GM12878 (cell line): ENCODE results near the gene SREK1. TPM values are rescaled to one million over a fixed set of nuclear protein-coding genes. Genes with fewer than 3 reads are reported as not detected.

Experiments used
- DPF2 ChIP-seq: fragments of 450-650 bp; IDR thresholded peaks from 2 replicates; pipeline ENCODE4 v1.6.1; 2017; ENCODE audit warnings: mild to moderate bottlenecking
- ESRRA ChIP-seq: IDR thresholded peaks from 2 replicates; pipeline ENCODE4 v1.6.1; 2012; ENCODE audit warnings: mild to moderate bottlenecking, low read length, improper control_type of control experiment
- FOS ChIP-seq: IDR thresholded peaks from 3 replicates; pipeline ENCODE4 v1.6.1; 2011; ENCODE audit warnings: borderline replicate concordance; ENCODE audit not compliant: insufficient read length; ENCODE audit errors: extremely low read depth
- FOXK2 ChIP-seq: fragments of 450-650 bp; IDR thresholded peaks from 2 replicates; pipeline ENCODE4 v1.6.1; 2017; ENCODE audit warnings: mild to moderate bottlenecking, moderate library complexity
- GABPA ChIP-seq: IDR thresholded peaks from 2 replicates; pipeline ENCODE4 v1.6.1; 2014; ENCODE audit warnings: antibody characterized with exemption, low read depth, mild to moderate bottlenecking, inconsistent platforms
- JUNB ChIP-seq: IDR thresholded peaks from 2 replicates; pipeline ENCODE4 v1.6.1; 2016; ENCODE audit warnings: antibody characterized with exemption, mild to moderate bottlenecking
- MYC ChIP-seq: IDR thresholded peaks from 2 replicates; pipeline ENCODE4 v1.6.1; 2011; ENCODE audit warnings: mild to moderate bottlenecking, low read length, moderate library complexity, inconsistent platforms; ENCODE audit not compliant: insufficient read depth, insufficient replicate concordance, insufficient read length, severe bottlenecking
- NBN ChIP-seq: fragments of 450-650 bp; IDR thresholded peaks from 2 replicates; pipeline ENCODE4 v1.6.1; 2016
- NR2C2 ChIP-seq: IDR thresholded peaks from 2 replicates; pipeline ENCODE4 v1.6.1; 2011; ENCODE audit warnings: borderline replicate concordance, low read depth; ENCODE audit not compliant: control insufficient read depth, insufficient read length
- PBX3 ChIP-seq: IDR thresholded peaks from 2 replicates; pipeline ENCODE4 v1.6.1; 2011; ENCODE audit warnings: mild to moderate bottlenecking, low read depth, low read length, moderate library complexity; ENCODE audit not compliant: insufficient replicate concordance
- POLR2A ChIP-seq: IDR thresholded peaks from 2 replicates; pipeline ENCODE4 v1.6.1; 2011; ENCODE audit warnings: low read depth, mild to moderate bottlenecking, low read length
- POLR2AphosphoS5 ChIP-seq: IDR thresholded peaks from 2 replicates; pipeline ENCODE4 v1.6.1; 2011; ENCODE audit warnings: mild to moderate bottlenecking, low read length, inconsistent platforms
- POU2F2 ChIP-seq: IDR thresholded peaks from 3 replicates; pipeline ENCODE4 v1.6.1; 2011; ENCODE audit warnings: low read depth, mild to moderate bottlenecking, low read length, borderline replicate concordance
- REST ChIP-seq: IDR thresholded peaks from 2 replicates; pipeline ENCODE4 v1.6.1; 2012; ENCODE audit warnings: mild to moderate bottlenecking, low read depth, low read length
- SIN3A ChIP-seq: IDR thresholded peaks from 2 replicates; pipeline ENCODE4 v1.6.1; 2012; ENCODE audit warnings: low read depth, low read length, improper control_type of control experiment
- SMC3 ChIP-seq: IDR thresholded peaks from 2 replicates; pipeline ENCODE4 v1.6.1; 2011; ENCODE audit warnings: low read length, improper control_type of control experiment, borderline replicate concordance
- SUZ12 ChIP-seq: fragments of 200-600 bp; sonication (generic); IDR thresholded peaks from one replicate; pipeline ENCODE4 v1.6.1; 2018; ENCODE audit warnings: antibody characterized with exemption, mild to moderate bottlenecking; ENCODE audit not compliant: unreplicated experiment
- TCF7 ChIP-seq: IDR thresholded peaks from 2 replicates; pipeline ENCODE4 v1.6.1; 2014; ENCODE audit warnings: antibody characterized with exemption, borderline replicate concordance
- ZBTB11 ChIP-seq: fragments of 450-650 bp; formaldehyde crosslinking; IDR thresholded peaks from 2 replicates; pipeline ENCODE4 v1.5.0; 2022; ENCODE audit warnings: mild to moderate bottlenecking, missing genetic modification characterization
- ZNF217 ChIP-seq: fragments of 450-650 bp; IDR thresholded peaks from 2 replicates; pipeline ENCODE4 v1.6.1; 2017; ENCODE audit warnings: antibody characterized with exemption, mild to moderate bottlenecking
- ZSCAN29 ChIP-seq: fragments of 450-650 bp; IDR thresholded peaks from 2 replicates; pipeline ENCODE4 v1.6.1; 2017; ENCODE audit warnings: mild to moderate bottlenecking, moderate library complexity
- polyA plus RNA-seq, 11 experiments: library from polyadenylated mRNA; depleted of rRNA in 4 of 11; unstranded in 6 of 11; stranded (reverse) in 5 of 11; fragments of >200 nt; fragmentation: Nextera tagmentation in 4 of 11; fragmentation: Illumina TruSeq in 1 of 11; extraction: Ambion mirVana in 4 of 11; extraction: Trizol in 1 of 11; gene quantifications; 1 replicate in 1 of 11; 2 replicates in 10 of 11; pipeline versions ENCODE4 v1.2.1 to v1.2.3, GENCODE V29; 2011 to 2016; ENCODE audit warnings: inconsistent platforms in 2 of 11, missing spikeins in 2 of 11, low read depth in 1 of 11
- total RNA-seq, 4 experiments: library from RNA; depleted of rRNA in 3 of 4; stranded (reverse); fragments of >200 nt in 3 of 4; fragmentation: Illumina TruSeq in 1 of 4; extraction: Trizol in 1 of 4; gene quantifications; 2 replicates each; pipeline versions ENCODE4 v1.2.1 to v1.2.3, GENCODE V29; 2013 to 2021

SREK1 gene
- total and polyA plus RNA-seq, 10 of the 15 experiments (the other 5 are each of a cell fraction or from before 2014, with no cell fraction given): 30.7 to 100 (median 61.5) TPM

- TF ChIP-seq REST (no peak), ZBTB11 (peak; percentile 63), NBN (peak; percentile 86), MYC (peak; percentile 18), SMC3 (no peak), NR2C2 (no peak), JUNB (no peak), FOXK2 (no peak), PBX3 (no peak), GABPA (no peak), SIN3A (peak; percentile 30), POU2F2 (peak; percentile 66; the same call in 1 of the 3 replicates), ZSCAN29 (no peak), DPF2 (peak; percentile 92), ZNF217 (no peak), ESRRA (no peak), TCF7 (no peak), POLR2AphosphoS5 (peak; percentile 83), FOS (no peak), SUZ12 (no peak), POLR2A (peak; percentile 96)
Observed at GRCh38 chr5:66144074-66144833, at the start of gene SREK1 (continued).
